SU-DHL-6 (cell line): ENCODE results near the gene ERCC8.

ENCODE experiments used
- EZH2phosphoT487 ChIP-seq: fragments of 200-600 bp; sonication (generic), shearing (Covaris generic); conservative IDR thresholded peaks from 2 replicates; pipeline ENCODE4 v1.6.1; 2018; ENCODE audit warnings: mild to moderate bottlenecking, antibody characterized with exemption, low read length, moderate library complexity, mixed read lengths
- TF ChIP-seq, protein P1 (sequence below): fragments of 200-600 bp; sonication (generic); IDR thresholded peaks from one replicate; pipeline ENCODE4 v1.5.1; 2017; ENCODE audit warnings: antibody characterized with exemption, mild to moderate bottlenecking, low read length, moderate library complexity; ENCODE audit not compliant: insufficient read depth, poor library complexity, severe bottlenecking

DNA sequence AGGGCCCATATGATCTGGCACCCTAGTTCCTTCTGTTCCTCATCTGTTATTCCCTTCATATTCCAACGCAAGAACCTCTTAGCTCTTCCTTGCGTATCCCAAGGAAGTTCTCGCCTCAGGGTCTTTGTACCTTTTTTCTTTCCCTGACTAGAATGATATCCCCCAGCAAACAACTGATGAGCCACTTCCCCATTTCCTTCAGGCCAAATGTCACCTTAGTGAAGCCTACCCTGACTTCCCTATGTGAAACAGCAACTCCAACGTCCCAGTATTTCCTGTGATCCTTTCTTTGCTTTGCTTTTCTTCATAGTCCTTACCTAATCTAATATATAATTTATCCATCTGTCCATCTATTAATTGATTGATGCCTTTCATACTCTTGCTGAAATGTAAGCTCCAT, 47.9 kb downstream of the ERCC8 start:
- TF ChIP-seq, protein P1, sequence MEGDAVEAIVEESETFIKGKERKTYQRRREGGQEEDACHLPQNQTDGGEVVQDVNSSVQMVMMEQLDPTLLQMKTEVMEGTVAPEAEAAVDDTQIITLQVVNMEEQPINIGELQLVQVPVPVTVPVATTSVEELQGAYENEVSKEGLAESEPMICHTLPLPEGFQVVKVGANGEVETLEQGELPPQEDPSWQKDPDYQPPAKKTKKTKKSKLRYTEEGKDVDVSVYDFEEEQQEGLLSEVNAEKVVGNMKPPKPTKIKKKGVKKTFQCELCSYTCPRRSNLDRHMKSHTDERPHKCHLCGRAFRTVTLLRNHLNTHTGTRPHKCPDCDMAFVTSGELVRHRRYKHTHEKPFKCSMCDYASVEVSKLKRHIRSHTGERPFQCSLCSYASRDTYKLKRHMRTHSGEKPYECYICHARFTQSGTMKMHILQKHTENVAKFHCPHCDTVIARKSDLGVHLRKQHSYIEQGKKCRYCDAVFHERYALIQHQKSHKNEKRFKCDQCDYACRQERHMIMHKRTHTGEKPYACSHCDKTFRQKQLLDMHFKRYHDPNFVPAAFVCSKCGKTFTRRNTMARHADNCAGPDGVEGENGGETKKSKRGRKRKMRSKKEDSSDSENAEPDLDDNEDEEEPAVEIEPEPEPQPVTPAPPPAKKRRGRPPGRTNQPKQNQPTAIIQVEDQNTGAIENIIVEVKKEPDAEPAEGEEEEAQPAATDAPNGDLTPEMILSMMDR: no peak
- no peak for TF ChIP-seq EZH2phosphoT487
